NCI-H1092 (cell line): ENCODE data around the gene PRXL2A.

Experiments
- DNase-seq: peaks from one replicate; lab custom pipeline; 2025; lab: John Stamatoyannopoulos, UW

Gene PRXL2A

DNA sequence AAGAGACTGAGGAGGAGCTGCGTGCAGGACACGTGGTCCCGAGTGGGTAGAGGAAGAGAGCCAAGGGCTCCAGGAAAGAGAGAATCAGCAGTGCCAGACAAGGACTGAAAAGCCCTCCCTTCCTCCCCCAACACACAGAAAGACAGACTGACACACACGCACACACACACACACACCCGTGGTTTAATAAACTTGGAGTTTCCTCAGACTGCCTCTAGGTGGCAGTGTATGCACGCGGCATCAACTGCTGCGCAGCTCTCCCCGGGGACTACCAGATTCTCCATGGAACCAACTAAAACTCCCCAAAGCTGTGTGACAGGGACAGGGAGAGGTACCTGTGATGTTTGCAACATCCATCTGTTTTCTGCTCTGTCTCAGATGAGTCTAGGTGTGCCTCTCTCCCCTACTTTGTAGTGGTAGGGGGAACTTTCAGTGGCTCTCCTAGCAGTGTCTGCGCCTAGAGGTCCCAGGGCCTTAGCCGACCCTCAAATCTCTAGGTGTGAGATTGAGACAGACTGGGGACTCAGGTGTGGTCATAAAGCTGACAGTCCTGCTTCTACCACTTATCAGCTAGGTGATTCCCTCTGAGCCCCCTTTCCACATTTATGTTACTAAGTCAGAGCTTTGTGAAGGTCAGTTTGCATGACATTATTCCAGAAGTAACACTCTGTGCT is 36.4 kb downstream of the PRXL2A start:
- peak; percentile 0 for DNase-seq

DNA sequence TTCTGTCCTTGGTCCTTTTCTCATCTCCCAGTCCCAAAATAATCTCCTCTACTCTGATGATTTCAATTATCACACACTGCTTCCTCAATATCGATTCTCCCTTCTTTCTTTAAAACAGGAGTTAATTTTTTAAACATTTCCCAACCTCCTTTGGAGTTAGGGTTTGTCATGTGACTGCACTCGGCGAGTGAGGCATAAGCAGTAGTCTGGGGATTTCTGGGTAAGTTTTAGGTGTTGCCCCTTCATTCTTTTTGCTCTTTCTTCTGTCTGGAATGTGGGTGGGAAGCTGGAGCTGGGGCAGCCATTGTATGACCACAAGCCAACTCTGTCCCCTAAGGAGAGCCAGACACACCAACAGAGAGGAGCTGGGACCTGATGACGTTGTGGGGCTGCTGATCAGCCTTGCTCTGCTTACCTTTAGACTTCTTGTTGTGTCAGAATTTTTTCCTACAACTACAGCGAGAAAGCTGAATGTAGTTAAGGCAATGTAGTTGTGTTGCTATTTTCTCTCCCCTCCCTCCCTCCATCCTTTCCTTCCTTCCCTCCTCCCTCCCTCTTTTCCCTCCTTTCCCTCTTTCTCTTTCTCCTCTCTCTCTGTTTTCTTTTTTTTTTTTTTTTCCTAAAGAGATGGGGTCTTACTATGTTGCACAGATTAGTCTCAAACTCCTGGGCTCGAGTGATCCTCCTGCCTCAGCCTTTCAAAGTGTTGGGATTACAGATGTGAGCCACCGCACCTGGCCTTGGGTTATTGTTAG is 39.3 kb downstream of the PRXL2A start:
- no peak for DNase-seq

- no peak for DNase-seq
Measured at GRCh38 chr10:80448209-80448942, 40.0 kb downstream of the PRXL2A start.

GRCh38 chr10:80449520-80449919 is 41.2 kb downstream of the PRXL2A start:
- no peak for DNase-seq

DNA sequence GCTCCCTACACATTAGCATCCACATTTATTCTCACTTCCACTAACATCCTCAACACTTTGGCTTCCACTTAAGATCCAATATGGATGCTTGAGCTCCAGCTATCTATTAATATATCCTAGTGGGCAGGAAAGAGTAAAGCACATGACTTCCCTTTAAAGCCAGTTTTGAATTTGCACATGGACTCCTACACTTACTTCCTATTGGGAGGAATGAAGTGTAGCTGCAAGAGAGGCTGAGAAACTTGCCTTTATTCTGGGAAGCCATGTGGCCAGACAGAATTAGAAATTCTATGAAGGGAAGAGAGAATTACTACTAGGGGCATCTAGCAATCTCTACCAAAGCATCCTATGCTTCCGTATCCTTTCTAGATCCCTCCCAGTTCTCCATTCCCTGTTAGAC is 42.8 kb downstream of the PRXL2A start:
- no peak for DNase-seq

GRCh38 chr10:80452069-80452468 is 43.7 kb downstream of the PRXL2A start:
- no peak for DNase-seq

GRCh38 chr10:80452640-80453039 is 44.3 kb downstream of the PRXL2A start:
- DNase-seq = no peak

- no peak for DNase-seq
Measured at GRCh38 chr10:80453056-80453841, 44.9 kb downstream of the PRXL2A start.

DNA sequence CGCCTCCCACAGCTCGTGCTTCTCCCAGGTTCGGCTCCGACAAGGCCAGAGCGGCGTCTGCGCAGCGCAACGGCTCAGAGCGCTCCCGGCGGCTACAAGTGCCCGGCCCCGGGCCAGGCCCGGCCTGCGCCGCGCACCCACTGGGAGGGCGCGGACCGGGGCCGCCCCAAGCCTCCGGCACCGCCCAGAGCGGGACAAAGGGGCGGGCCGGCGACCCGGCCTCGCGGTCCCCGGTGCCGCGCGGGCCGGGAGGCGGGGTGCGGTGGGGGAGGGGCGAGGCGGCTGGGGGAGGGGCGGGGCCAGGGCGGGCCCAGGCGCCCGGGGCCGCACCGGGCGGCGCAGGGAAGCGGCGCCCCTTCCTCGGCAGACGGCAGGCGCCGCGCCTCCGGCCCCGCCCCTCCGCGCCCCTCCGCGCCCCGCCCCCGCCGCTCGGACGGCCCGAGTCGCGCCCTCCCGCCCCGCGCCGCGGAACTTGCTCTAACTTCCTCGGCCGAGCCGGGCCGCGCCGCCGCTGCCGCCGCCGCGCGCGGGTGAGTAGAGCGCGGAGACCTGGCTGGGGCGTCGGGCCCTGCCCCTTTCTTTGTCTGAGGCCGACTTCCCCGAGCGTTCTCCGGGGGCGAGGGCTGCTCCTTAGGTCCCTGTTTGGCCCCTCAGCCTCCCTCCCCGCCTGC is 45.6 kb downstream of the PRXL2A start, which contains the start of gene TSPAN14:
Gene TSPAN14 (plus strand): TSS at position 469 of the 671 bp plus-strand sequence. CDS start 34,924 bp downstream, outside the sequence.
- peak; percentile 40 for DNase-seq

GRCh38 chr10:80454513-80455460 is 46.4 kb downstream of the PRXL2A start:
- no peak for DNase-seq

DNA sequence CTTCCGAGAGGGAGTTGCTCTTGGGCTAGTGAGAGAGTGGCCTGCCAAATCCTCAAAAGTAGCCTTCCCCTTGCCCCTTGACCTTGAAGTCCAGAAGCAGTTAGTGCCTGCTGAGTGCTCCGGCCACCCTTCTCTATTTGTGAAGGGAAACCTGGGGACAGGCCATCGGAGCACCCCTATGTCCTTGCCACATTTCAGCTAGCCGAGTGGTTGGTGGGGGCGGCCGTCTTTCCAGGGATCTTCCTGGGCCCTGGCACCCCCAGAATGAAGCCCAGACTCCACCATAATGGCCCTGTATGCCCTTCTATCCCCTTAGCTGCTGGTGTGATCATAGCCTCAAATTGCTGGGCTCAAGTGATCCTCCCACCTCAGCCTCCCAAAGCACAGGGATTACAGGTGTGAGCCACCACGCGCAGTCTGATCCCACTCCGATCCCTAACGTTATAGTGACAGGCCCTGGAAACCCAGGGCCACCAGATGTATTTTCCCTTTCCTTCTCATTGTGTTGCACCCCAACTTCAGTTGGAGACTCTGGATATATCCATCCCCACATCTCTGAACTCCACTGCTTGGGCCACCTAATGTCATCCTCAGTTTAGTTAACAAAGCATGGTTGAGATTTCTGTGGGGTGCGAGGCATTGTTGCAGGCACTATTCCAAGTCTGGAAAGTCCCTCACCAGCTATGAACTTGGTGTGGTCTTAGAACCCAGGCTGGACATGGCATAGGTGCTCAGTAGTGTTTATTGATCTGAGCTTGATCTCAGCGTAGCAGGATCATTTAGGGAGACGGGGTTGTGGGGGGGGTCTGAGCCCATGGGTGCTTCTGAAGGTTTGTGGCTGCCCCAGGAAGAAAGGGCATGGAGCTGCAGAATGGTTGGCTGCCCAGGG is 47.4 kb downstream of the PRXL2A start:
- no peak for DNase-seq

DNA sequence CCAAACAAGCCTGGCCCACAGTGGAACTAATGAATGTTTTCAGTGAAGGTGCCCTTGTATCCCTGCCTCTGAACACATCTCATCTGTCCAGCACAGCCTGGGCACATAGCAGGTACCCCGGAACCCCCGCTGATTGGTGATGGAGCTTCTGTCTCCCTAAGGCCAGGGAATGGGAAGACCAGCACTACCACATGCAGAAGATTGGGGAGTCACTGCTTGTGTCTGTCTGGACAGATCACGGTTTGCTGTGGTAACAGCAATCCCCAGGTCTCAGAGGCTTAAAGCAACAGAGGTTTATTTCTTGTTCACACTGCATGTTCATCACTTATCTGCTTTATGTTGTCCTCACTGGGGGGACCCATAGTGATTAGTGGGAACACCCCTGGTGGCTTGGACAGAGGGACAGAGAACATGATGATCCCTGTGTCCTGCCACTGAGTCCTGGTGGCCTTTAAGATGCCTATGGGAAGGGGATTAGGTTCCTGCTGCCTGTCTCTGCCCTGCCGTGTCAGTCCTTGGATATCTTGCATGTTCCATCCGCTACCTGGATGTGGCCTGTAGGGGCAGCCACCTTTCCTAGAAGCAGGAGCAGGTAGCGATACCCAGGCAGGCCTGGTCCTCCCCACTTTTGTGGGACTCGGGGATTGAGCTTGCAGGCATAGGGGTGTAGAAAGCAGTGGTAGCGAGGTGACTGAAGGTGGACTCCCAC is 49.4 kb downstream of the PRXL2A start:
- DNase-seq = no peak

DNA sequence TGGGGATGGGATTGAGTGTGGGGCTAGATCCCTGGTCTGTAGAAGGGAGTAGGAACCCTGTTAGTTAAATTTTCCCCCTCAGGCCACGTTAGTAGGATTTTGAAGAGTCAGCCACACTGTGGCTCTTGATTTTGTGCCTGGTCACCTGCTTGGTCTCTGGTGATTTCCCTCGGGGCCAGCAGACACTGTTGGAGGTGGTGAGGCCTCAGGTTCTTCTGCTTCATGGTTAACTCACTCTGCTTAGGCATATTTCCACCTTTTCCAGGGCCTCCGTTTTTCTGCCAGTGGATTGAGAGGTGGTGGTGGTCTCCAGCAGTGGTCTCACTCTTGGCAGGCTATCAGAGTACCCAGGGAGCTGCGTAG is 49.9 kb downstream of the PRXL2A start:
- DNase-seq = no peak

- no peak for DNase-seq
Measured at GRCh38 chr10:80458638-80459037, 50.3 kb downstream of the PRXL2A start.

GRCh38 chr10:80459047-80459865 is 50.9 kb downstream of the PRXL2A start:
- no peak for DNase-seq

DNA sequence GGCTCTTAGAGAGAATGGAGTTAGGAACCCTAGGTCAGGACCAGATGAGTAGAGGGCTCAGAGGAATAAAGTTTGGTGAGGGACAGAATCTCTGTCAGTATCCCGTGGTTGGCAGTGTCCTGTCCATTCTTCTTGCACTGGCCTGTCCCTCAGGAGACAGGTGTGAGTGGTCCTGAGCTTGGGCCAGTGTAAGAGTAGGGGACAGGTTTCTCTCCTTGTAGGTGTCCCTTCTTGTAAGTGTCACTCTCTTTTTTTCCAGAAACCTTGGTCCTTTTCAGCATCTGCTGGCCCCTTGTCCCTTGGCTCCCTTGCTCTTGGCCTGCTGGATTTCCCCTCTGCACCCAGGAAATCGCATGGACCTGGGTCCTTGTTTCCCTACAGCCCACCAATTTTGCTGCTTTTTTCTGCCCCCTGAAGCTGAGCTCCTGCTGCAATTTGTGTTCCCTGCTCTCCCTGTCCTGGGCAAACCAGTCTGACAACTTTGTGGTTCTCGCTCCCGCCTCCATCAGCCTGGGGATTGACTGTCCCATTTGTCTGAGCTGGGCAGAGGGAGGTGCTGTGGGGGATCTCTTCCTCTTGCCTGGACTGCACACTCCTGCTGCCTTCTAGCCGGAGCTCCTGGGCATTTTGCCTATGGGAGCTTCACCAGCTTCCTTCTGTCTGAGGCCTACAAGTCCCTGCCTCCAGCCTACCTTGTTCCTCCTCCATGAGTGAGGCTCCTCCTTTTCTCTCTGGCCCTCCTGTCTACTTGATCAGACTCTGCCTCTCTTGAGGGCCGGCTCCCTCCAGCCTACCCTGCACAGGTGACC is 52.3 kb downstream of the PRXL2A start:
- no peak for DNase-seq
